Effector memory CD8-positive, alpha-beta T cell (primary cell): ENCODE measurements around the gene CATSPERD.
"Not testable (repeated sequence)": the region's sequence is repeated elsewhere in the genome, so short reads cannot be mapped to it uniquely, and the experiment has no call there.

Experiments
- ATAC-seq: fragments of 150-1000 bp; cut with Tn5 transposase; replicated peaks from 2 replicates; pipeline ENCODE4 v1.10.0; 2021; ENCODE audit warnings: mild to moderate bottlenecking, moderate library complexity
- DNase-seq, 3 experiments: peaks; one replicate each; pipeline ENCODE4 v3.0.0; 2021
- H3K27ac Mint-ChIP-seq, 2 donors: one replicate each; pipeline ENCODE4 v1.8.0; 2022; ENCODE audit warnings: mild to moderate bottlenecking in 2 of 2, mixed read lengths in 2 of 2, moderate library complexity in 2 of 2
- H3K27me3 Mint-ChIP-seq, 2 donors: one replicate each; pipeline ENCODE4 v1.8.0; 2022; ENCODE audit warnings: mixed read lengths in 2 of 2
- H3K36me3 Mint-ChIP-seq: one replicate; pipeline ENCODE4 v1.8.0; 2022; ENCODE audit warnings: mild to moderate bottlenecking, moderate library complexity, mixed read lengths; ENCODE audit not compliant: insufficient read depth
- H3K4me1 Mint-ChIP-seq, 2 donors: one replicate each; pipeline ENCODE4 v1.8.0; 2022; ENCODE audit warnings: low read depth in 2 of 2, mixed read lengths in 2 of 2
- H3K4me3 Mint-ChIP-seq, 2 donors: one replicate each; pipeline ENCODE4 v1.8.0; 2022; ENCODE audit warnings: mild to moderate bottlenecking in 2 of 2, mixed read lengths in 2 of 2, moderate library complexity in 2 of 2
- H3K9me3 Mint-ChIP-seq, 2 donors: one replicate each; pipeline ENCODE4 v1.8.0; 2022; ENCODE audit warnings: mixed read lengths in 2 of 2

Gene CATSPERD

GRCh38 chr19:5680084-5680436, 40.4 kb upstream of the CATSPERD start:
- DNase-seq (no peak), ATAC-seq (no peak)
- H3K9me3 Mint-ChIP-seq = no peaks in the 10 kb centered on the region
- peaks cover 23% of the 10 kb centered on the region for H3K36me3 Mint-ChIP-seq
- H3K4me1 Mint-ChIP-seq = peaks cover 17 to 31% of the 10 kb centered on the region in 2 donors
- H3K4me3 Mint-ChIP-seq = peak overlapping the region; percentile 84 to 88
- no peaks in the 10 kb centered on the region for H3K27me3 Mint-ChIP-seq
- peak overlapping the region; percentile 97 to 99 for H3K27ac Mint-ChIP-seq

- Mint-ChIP-seq H3K4me1 (peaks cover 17 to 31% of the 10 kb centered on the region in 2 donors), H3K4me3 (peak within 1 kb of the TSS; percentile 84 to 88), H3K36me3 (peaks cover 23% of the 10 kb centered on the region), H3K9me3 (no peaks in the 10 kb centered on the region), H3K27ac (peak within 1 kb of the TSS; percentile 97 to 99), H3K27me3 (no peaks in the 10 kb centered on the region)
- DNase-seq (peak; percentile 97 to 98 (median 97)), ATAC-seq (peak; percentile 93)
These were observed 39.7 kb upstream of the CATSPERD start, which contains the start of the genes HSD11B1L and MICOS13 for GRCh38 chr19:5680437-5681368. Gene HSD11B1L (plus strand): TSS chr19:5681027. CDS start chr19:5684833, 3,806 bp downstream. Gene MICOS13 (minus strand): TSS chr19:5680516. CDS start chr19:5680486, 30 bp downstream.

DNA sequence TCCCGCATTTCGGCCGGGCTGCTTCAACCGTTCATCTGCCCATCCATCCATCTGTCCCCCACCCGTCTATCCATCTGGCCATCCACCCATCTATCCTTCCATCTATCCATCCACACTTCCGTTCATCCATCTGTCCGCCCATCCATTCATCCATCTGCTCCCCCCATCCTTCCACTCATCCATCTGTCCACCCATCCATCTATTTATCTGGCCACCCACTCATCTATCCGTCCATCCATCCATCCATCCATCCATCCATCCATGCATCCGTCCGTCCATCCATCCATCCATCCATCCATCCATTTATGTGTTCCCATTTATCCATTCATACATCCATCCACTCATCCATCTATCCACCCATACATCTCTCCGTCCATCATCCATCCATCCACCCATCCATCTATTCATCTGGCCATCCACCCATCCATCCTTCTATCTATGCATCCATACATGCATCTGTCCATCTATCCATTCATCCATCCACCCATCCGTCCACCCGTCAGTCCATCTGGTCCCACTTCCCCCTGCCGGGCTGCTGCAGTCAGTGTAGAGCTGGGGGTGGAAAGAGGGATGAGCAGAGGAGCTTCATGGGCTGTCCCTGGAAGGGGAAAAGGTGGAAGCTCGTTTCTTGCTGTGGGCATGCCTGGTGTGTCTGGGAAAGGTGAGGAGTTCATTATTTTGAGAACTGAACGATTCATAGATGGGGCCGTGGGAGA, 38.9 kb upstream of the CATSPERD start:
- Mint-ChIP-seq H3K27me3 (no peaks in the 10 kb centered on the region), H3K36me3 (peaks cover 23% of the 10 kb centered on the region), H3K27ac (peak overlapping the region; percentile 97 to 99), H3K4me3 (peak overlapping the region; percentile 43 to 75), H3K9me3 (no peaks in the 10 kb centered on the region), H3K4me1 (peaks cover 19 to 39% of the 10 kb centered on the region in 2 donors)
- DNase-seq (no peak), ATAC-seq (no peak)

- peaks cover 23% of the 10 kb centered on the region for H3K36me3 Mint-ChIP-seq
- H3K27ac Mint-ChIP-seq = peak overlapping the region in 1 of 2 donors; percentile 97
- peaks cover 19 to 40% of the 10 kb centered on the region in 2 donors for H3K4me1 Mint-ChIP-seq
- no peaks in the 10 kb centered on the region for H3K9me3 Mint-ChIP-seq
- H3K27me3 Mint-ChIP-seq = no peaks in the 10 kb centered on the region
- ATAC-seq = no peak
- no peak for DNase-seq
- peak overlapping the region; percentile 43 to 75 for H3K4me3 Mint-ChIP-seq
These were observed 38.3 kb upstream of the CATSPERD start for GRCh38 chr19:5682107-5682482.

DNA sequence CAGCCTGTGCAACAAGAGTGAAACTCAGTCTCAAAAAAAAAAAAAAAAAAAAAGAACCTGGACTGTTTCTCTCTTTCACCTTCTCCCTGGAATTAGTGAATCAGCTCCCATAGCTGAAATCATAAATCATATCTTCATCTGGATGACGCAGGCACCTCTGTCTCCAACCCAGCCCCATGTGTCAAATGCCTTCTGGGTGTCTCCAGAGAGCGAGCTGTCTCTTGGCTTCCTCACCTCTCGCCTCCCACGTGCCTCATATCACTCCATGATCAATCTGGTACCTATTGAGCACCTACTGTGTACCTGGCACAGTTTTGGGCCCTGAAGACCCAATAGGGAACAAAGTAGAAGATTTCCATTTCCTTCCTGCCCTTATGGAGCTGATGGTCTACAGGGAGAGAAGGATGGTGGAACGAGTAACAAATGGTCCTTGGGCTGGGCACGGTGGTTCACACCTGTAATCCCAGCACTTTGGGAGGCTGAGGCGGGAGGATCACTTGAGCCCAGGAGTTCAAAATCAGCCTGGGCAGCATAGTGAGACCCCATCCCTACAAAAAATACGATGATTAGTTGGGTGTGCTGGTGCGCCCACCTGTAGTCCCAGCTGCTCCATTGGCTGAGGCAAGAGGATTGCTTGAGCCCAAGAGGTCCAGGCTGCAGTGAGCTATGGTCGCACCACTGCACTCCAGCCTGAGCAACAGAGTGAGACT, 37.1 kb upstream of the CATSPERD start:
- Mint-ChIP-seq H3K4me1 (peaks cover 21 to 43% of the 10 kb centered on the region in 2 donors), H3K27ac (no peak overlapping the region), H3K4me3 (peak overlapping the region in 1 of 2 donors; percentile 3), H3K36me3 (peaks cover 21% of the 10 kb centered on the region), H3K27me3 (no peaks in the 10 kb centered on the region), H3K9me3 (no peaks in the 10 kb centered on the region)
- ATAC-seq (no peak), DNase-seq (no peak)

- Mint-ChIP-seq H3K9me3 (no peaks in the 10 kb centered on the region), H3K4me3 (no peak overlapping the region), H3K27me3 (no peaks in the 10 kb centered on the region), H3K36me3 (peaks cover 18% of the 10 kb centered on the region), H3K27ac (no peak overlapping the region), H3K4me1 (peaks cover 22 to 33% of the 10 kb centered on the region in 2 donors)
- ATAC-seq (no peak), DNase-seq (no peak)
These were observed 35.6 kb upstream of the CATSPERD start for GRCh38 chr19:5684694-5685430.

DNA sequence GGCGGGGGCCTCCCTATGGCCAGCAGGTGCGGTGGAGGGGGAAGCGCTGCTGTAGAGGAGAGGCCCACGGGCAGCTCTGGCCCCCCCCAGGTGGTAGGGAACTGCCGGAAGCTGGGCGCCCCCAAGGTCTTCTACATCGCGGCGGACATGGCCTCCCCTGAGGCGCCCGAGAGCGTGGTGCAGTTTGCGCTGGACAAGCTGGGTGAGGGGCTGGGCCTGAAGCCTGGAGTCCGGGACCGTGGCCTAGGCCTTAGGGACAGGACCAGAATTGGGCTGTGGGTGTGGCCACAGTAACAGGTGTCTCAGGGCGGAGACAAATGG, 34.2 kb upstream of the CATSPERD start:
- H3K4me1 Mint-ChIP-seq = peaks cover 26 to 32% of the 10 kb centered on the region in 2 donors
- no peak for ATAC-seq

GRCh38 chr19:5686647-5687359, 33.6 kb upstream of the CATSPERD start:
- Mint-ChIP-seq H3K36me3 (peaks cover 28% of the 10 kb centered on the region), H3K27ac (peak overlapping the region; percentile 81 to 90), H3K27me3 (no peaks in the 10 kb centered on the region), H3K9me3 (no peaks in the 10 kb centered on the region), H3K4me1 (peaks cover 22 to 27% of the 10 kb centered on the region in 2 donors), H3K4me3 (peak overlapping the region; percentile 78 to 81)
- DNase-seq (peak; percentile 92 to 93 (median 93)), ATAC-seq (peak; percentile 57)

More for the DNA sequence above, 34.2 kb upstream of the CATSPERD start:
- peak overlapping the region; percentile 81 to 90 for H3K27ac Mint-ChIP-seq
- H3K36me3 Mint-ChIP-seq = peaks cover 23% of the 10 kb centered on the region
- H3K9me3 Mint-ChIP-seq = no peaks in the 10 kb centered on the region
- peak overlapping the region; percentile 78 to 81 for H3K4me3 Mint-ChIP-seq
- H3K27me3 Mint-ChIP-seq = no peaks in the 10 kb centered on the region
- no peak for DNase-seq

DNA sequence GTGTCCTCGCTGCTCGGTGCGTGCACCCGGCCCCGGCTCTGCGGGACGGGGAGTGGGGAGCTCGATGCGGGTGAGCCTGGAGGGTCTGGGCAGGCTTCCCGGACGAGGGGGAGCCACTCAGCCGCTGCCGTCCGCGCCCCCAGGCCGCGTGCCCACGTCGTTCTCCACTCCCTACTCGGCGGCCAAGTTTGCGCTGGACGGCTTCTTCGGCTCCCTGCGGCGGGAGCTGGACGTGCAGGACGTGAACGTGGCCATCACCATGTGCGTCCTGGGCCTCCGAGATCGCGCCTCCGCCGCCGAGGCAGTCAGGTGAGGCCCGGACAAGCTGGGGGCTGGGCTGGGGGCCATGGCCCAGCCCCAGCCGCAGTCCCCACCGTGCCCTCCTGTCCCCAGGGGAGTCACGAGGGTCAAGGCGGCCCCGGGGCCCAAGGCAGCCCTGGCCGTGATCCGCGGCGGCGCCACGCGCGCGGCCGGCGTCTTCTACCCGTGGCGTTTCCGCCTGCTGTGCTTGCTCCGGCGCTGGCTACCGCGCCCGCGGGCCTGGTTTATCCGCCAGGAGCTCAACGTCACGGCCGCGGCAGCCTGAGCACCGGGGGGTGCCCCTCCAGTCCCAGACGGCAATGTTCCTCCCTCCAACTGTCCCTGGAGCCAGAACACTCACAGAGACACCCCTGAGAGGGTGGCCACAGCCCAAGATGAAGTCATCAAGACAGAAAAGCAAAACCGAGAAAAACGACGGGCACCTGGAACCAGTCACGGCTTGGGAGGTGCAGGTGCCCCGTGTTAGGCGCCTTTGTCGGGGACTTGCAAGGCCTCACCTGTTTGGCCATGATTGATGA, 32.9 kb upstream of the CATSPERD start:
- peaks cover 24 to 26% of the 10 kb centered on the region in 2 donors for H3K4me1 Mint-ChIP-seq
- H3K36me3 Mint-ChIP-seq = peaks cover 36% of the 10 kb centered on the region
- no peak for DNase-seq
- no peak for ATAC-seq
- H3K27me3 Mint-ChIP-seq = no peaks in the 10 kb centered on the region
- no peaks in the 10 kb centered on the region for H3K9me3 Mint-ChIP-seq
- H3K27ac Mint-ChIP-seq = peak overlapping the region in 1 of 2 donors; percentile 81
- peak overlapping the region; percentile 78 to 81 for H3K4me3 Mint-ChIP-seq

DNA sequence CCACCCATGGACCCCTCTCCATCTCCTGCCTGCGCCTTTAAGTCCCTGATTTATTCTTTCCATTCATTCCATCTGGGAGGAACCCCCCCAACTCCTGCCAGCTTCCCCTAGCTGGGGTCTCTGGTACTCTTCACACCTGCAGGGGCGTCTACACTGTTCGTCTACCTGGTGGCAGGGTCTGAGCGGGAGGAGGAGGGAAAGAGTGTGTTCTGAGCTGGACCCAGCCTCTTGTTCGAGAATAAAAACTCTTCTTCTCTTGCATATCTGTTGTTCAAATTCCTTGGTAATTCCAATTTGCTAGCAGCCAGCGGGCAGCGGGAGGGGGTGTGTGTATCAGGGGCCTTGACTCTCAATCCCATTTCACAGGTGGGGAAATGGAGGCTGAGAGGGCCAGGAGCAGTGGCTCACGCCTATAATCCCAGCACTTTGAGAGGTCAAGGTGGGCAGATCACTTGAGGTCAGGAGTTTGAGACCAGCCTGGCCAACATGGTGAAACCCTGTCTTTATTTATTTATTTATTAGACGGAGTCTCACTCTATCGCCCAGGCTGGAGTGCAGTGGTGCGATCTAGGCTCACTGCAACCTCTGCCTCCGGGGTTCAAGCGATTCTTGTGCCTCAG, 32.1 kb upstream of the CATSPERD start:
- not testable (repeated sequence) for DNase-seq

More for the DNA sequence above, 32.1 kb upstream of the CATSPERD start:
- Mint-ChIP-seq H3K4me1 (peaks cover 24 to 32% of the 10 kb centered on the region in 2 donors), H3K27ac (peak overlapping the region in 1 of 2 donors; percentile 56), H3K36me3 (peaks cover 44% of the 10 kb centered on the region), H3K4me3 (peak overlapping the region; percentile 78 to 81)
- not testable (repeated sequence) for ATAC-seq, H3K9me3 Mint-ChIP-seq, H3K27me3 Mint-ChIP-seq
